Cortex of kidney (tissue), 1 donor: ENCODE measurements around the gene HSPG2.
"Not testable (repeated sequence)": the region's sequence is repeated elsewhere in the genome, so short reads cannot be mapped to it uniquely, and the experiment has no call there.

Experiments used
- DNase-seq: peaks from one replicate; lab custom pipeline; 2025; lab: John Stamatoyannopoulos, UW

HSPG2 gene

GRCh38 chr1:21955501-21956281, 18.6 kb upstream of the HSPG2 start:
- DNase-seq: no peak

- DNase-seq: no peak
Measured at GRCh38 chr1:21955058-21955457, 17.9 kb upstream of the HSPG2 start.

GRCh38 chr1:21952786-21953520, 15.8 kb upstream of the HSPG2 start:
- DNase-seq: no peak

- DNase-seq: no peak
Measured at GRCh38 chr1:21951226-21951870, 14.2 kb upstream of the HSPG2 start.

GRCh38 chr1:21950734-21951133, 13.6 kb upstream of the HSPG2 start:
- DNase-seq: no peak

- no peak for DNase-seq
Measured at GRCh38 chr1:21946836-21947587, 9.9 kb upstream of the HSPG2 start.

GRCh38 chr1:21944733-21945073, 7.6 kb upstream of the HSPG2 start:
- no peak for DNase-seq

GRCh38 chr1:21942959-21943640, 6.0 kb upstream of the HSPG2 start:
- DNase-seq: not testable (repeated sequence)

GRCh38 chr1:21942464-21942863, 5.4 kb upstream of the HSPG2 start:
- DNase-seq: no peak

GRCh38 chr1:21941370-21941769, 4.3 kb upstream of the HSPG2 start:
- DNase-seq: no peak

GRCh38 chr1:21940492-21940891, 3.4 kb upstream of the HSPG2 start:
- no peak for DNase-seq

GRCh38 chr1:21939650-21940374, 2.7 kb upstream of the HSPG2 start:
- DNase-seq: no peak

- DNase-seq: no peak
Measured at GRCh38 chr1:21938732-21939538, 1.8 kb upstream of the HSPG2 start.

- DNase-seq: peak; percentile 55
Measured at GRCh38 chr1:21937372-21938121, 437 bp upstream of the HSPG2 start.

GRCh38 chr1:21936366-21937031, 611 bp downstream of the HSPG2 start:
- DNase-seq: no peak

- DNase-seq: no peak
Measured at GRCh38 chr1:21935891-21936365, 1.2 kb downstream of the HSPG2 start.

- no peak for DNase-seq
Measured at GRCh38 chr1:21935393-21935804, 1.7 kb downstream of the HSPG2 start.

- DNase-seq: no peak
Measured at GRCh38 chr1:21933397-21934248, 3.5 kb downstream of the HSPG2 start.
